ENCODE data around the gene STYXL1.

STYXL1 gene

DNA sequence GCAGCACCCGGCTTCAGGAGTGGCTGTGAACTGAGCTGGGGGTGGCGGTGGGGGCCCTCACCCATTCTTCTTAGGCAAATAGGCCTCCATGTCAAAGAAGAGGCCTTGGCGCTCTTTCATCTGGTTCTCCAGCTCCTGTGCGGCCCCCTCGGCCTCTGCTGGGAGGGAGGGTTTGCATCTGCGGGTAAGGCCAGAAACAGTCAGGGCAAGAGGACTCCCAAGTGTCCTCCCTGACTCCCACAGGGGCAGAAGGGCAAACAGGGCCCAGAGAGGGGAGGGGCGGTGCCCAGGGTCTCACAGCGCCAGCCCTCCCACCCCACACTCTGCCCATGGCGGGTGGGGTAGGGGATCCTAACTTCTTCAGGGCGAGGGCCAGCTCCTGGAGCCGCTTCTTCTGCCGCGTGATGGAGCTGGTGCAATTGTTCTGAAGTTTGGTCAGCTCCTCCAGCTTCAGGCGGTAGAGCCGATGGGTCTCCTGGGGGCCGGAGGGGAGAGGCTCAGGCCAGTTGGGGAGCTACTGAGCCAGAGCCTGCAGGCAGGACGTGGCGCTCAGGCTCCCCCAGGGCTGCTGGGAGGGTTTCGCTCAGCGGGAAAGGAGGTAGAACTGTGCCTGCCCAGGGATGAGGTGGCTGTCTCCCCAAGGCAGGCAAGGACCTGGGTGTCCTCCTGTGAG, 55.6 kb downstream of the STYXL1 start:
- no peak for DNase-seq (ENCODE audit: low spot score)

- DNase-seq (ENCODE audit: low spot score), result no peak
These were observed 56.2 kb downstream of the STYXL1 start for GRCh38 chr7:75991531-75992082.

DNA sequence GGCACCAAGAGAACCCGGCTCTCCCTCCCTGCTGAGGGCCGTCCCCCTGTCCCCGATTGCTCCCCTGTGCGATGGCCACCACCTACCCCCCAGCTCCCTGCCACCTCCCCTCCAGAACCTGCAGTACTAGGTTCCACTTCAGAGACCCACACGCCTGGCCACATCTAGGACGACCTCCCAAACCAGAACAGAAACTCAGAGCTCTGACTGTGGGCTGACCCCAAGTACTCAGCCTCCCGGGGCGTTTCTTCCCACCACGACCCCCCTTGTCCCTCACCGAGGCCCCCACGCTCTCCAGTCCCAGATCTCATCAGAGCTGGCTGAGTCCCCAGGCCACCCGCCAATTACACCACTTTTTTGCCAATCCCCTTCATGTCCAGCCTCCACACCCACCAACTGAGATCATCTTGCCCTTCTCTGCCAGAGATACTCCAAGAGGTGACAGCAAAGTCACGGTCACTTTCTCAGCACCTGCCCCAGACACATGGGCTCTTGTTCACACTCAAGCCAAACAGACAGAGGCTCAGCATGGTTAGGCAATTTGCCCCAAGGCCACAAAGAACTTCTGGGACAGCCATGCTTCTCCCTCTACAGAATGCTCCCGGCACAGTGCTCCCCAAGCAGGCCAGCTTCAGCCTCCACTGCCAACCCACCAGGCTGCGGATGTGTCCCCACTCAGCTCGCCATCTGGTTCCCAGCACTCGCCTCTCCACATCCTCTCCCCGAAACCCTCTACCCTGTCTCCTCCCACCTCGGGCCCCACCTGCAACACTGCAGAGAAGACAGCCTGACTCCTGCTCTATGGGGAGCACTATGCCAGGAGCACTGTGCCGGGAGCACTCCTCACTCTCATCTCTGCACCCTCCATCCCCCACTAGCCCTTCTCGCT, 58.1 kb downstream of the STYXL1 start:
- no peak for DNase-seq (ENCODE audit: low spot score)

- no peak for DNase-seq (ENCODE audit: low spot score)
These were observed 59.0 kb downstream of the STYXL1 start for GRCh38 chr7:75988568-75989499.

- no peak for DNase-seq (ENCODE audit: low spot score)
These were observed 59.8 kb downstream of the STYXL1 start for GRCh38 chr7:75987805-75988567.

DNA sequence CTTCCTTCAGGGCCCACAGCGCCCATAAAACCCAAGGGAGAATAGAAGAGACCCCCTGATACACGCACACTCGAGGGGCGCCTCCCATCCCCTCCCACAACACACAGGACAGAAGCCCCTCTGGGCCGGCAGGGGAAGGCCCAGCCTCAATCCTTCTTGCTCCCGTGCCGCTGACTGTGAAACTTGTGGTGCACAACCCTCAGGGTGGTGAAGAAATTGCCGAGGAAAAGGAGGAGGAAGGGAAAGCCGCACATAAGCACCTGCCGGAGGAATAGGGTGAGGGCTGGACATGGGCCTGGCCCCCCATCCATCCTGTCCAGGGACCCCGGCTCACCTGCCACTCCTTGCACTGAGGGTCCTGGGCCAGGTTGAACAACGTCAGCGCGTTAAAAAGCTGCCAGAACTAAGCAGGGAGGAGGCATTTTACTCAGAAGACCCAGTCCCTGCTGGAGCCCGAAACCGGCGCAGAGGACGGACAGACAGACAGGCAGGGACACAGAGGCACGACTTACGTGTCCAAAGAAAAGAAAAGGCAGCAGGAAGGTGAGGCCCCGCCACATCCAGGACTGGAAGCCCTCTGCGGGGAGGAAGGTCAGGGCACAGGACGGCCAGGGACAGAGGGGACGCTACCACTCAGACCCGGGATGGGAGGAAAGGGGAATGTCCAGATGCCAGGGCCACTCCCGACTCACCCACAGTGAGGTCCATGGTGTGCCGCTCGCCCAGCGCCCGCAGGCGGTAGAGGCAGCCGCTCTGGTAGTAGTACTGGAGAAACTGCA, 60.6 kb downstream of the STYXL1 start:
- DNase-seq (ENCODE audit: low spot score), result no peak

DNA sequence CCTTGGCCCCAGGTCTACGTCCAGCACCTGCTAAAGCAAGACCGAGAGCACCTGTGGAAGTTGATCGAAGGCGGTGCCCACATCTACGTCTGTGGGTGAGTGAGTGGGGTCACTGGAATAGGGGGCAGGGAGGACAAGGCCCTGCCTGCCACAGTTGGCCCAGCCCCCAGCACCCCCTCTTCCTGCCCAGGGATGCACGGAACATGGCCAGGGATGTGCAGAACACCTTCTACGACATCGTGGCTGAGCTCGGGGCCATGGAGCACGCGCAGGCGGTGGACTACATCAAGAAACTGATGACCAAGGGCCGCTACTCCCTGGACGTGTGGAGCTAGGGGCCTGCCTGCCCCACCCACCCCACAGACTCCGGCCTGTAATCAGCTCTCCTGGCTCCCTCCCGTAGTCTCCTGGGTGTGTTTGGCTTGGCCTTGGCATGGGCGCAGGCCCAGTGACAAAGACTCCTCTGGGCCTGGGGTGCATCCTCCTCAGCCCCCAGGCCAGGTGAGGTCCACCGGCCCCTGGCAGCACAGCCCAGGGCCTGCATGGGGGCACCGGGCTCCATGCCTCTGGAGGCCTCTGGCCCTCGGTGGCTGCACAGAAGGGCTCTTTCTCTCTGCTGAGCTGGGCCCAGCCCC, 61.5 kb downstream of the STYXL1 start:
- DNase-seq (ENCODE audit: low spot score), result no peak

DNA sequence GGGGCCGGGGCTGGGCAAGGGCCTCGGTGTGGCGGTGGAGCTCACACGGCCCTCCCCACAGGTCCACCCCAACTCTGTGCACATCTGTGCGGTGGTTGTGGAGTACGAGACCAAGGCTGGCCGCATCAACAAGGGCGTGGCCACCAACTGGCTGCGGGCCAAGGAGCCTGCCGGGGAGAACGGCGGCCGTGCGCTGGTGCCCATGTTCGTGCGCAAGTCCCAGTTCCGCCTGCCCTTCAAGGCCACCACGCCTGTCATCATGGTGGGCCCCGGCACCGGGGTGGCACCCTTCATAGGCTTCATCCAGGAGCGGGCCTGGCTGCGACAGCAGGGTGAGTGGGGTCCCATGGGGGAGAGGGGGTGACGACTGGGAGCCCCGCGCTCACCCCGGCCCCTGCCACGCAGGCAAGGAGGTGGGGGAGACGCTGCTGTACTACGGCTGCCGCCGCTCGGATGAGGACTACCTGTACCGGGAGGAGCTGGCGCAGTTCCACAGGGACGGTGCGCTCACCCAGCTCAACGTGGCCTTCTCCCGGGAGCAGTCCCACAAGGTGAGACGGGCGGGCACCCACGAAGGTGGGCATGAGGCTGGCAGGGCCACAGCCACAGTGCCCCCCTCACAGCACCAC, 62.2 kb downstream of the STYXL1 start:
- no peak for DNase-seq (ENCODE audit: low spot score)

DNA sequence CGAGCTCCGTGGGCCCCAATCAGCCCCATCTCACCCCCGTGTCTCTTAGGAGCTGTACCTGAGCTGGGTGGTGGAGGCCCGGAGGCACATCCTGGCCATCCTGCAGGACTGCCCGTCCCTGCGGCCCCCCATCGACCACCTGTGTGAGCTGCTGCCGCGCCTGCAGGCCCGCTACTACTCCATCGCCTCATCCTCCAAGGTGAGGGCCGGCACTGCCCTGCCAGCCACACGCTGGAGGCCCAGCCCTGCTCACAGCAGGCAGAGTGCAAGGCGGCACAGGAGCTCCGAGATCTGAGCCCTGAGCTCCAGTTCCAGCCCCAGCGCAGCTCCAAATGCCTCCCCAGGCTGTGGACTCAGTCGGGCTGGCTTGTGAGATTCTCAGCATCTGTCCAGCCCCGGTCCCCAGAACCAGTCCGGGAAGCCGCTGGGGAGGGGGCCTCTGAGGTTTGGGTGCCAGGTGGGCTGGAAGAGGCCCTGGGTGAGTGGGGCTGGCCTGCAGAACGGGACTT, 62.7 kb downstream of the STYXL1 start:
- no peak for DNase-seq (ENCODE audit: low spot score)

GRCh38 chr7:75984130-75985008, 63.4 kb downstream of the STYXL1 start:
- no peak for DNase-seq (ENCODE audit: low spot score)

- no peak for DNase-seq (ENCODE audit: low spot score)
These were observed 64.2 kb downstream of the STYXL1 start for GRCh38 chr7:75983471-75984129.

GRCh38 chr7:75982306-75983064, 65.3 kb downstream of the STYXL1 start:
- DNase-seq (ENCODE audit: low spot score), result no peak

DNA sequence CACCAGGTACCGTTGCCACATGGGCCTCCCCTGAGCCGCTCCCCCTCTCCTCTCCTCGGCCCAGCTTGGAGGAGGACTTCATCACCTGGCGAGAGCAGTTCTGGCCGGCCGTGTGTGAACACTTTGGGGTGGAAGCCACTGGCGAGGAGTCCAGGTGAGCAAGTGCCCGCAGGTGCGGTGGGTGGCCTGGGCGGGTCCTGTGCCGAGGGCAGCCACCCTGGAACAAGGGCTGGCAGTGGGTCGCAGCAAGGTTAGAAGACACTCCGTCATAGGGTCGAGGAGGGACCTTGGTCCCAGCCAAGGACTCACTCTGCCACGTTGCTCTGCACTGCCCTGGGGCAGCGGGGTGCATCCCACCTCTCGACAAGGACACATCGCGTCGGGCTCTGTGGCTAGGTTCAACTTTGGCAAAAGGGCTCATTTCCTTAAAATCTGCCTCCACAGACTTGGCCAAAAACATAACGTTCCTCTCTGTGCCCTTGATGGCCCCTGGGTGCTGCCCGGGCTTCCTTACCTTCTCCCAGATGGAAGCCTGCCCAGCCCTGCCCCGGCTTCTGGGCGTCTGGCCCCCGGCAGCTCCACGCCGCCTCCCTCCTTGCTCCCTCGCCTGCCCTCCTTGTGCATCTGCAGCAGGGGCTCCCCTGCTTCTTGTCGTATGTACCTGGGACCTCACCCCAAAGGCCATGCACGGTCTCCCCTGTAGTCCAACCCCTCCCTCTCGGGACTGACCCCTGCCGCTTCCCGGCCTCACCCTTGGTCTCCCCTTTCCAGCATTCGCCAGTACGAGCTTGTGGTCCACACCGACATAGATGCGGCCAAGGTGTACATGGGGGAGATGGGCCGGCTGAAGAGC, 66.1 kb downstream of the STYXL1 start:
- DNase-seq (ENCODE audit: low spot score), result no peak

DNA sequence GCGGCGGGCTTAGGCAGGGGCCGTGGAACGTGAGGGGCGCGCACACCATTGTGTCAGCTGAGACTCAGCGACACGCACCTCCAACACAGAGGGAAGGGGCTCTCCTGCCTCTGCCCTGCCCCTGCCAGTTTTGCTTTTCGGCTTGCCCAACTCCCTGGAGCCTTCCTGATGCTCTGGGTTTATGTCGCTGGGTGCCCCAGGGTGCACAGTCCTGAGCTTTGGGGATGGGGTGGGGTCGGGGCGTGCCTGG, 66.7 kb downstream of the STYXL1 start:
- DNase-seq (ENCODE audit: low spot score), result no peak

DNA sequence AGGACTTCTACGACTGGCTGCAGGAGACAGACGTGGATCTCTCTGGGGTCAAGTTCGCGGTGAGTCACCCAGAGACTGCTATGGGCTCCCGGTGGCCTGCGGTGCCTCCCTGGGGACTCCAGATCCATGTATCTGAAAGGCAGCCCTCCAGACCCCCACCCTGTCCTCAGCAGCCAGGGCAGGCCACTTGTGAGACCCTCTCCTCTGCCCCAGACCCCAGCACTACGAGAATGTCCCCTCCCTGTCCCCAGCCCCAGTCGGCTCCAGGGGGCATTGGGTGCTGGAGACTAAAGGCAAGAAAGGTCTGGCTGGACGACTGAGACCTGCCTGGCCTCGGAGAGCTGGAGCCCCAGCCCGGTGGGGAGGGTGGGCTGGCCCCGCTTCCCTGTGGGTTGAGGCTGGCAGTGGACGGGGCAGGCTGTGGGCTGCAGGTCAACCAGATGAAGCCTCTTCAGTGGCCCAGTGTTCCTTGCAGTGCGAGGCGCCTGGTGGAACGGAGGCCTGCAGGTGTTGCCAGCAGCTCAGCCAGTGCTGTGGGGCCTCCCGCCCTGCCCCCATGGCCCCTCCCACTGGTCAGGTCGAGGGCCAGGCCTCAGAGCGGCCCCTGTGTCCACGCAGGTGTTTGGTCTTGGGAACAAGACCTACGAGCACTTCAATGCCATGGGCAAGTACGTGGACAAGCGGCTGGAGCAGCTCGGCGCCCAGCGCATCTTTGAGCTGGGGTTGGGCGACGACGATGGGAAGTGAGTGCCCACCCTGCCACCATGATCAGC, 67.2 kb downstream of the STYXL1 start:
- no peak for DNase-seq (ENCODE audit: low spot score)

Measured in CD4-positive, alpha-beta T cell treated with Interleukin-2 at 100 ng/mL for 4 hours (primary cell).